Lower leg skin (tissue), 3 donors: ENCODE data around the gene MAGEA9B.
"Not testable (repeated sequence)": the region's sequence is repeated elsewhere in the genome, so short reads cannot be mapped to it uniquely, and the experiment has no call there.

ENCODE experiments used
- CTCF ChIP-seq, 3 donors: fragments of 450-650 bp; IDR thresholded peaks; one replicate each; pipeline ENCODE4 v1.5.1; 2016; ENCODE audit warnings: antibody characterized with exemption in 3 of 3, mild to moderate bottlenecking in 3 of 3, moderate library complexity in 2 of 3
- POLR2A ChIP-seq, 2 donors: fragments of 450-650 bp; IDR thresholded peaks; one replicate each; pipeline ENCODE4 v1.6.1; 2016 to 2017; ENCODE audit warnings: antibody characterized with exemption in 2 of 2, mild to moderate bottlenecking in 1 of 2, moderate library complexity in 1 of 2

GRCh38 chrX:149590993-149591392 is 3.7 kb upstream of the MAGEA9B start:
- TF ChIP-seq CTCF, POLR2A (IDR thresholded peaks at IDR 0.05): not testable (repeated sequence)
